Hepatocyte (in vitro differentiated cells): ENCODE results near the gene CRACDL.

Experiments used
- CTCF ChIP-seq: fragments of 200-600 bp; sonication (generic); IDR thresholded peaks from 2 replicates; pipeline ENCODE4 v1.5.1; 2016; ENCODE audit warnings: antibody characterized with exemption, mild to moderate bottlenecking; ENCODE audit not compliant: poor library complexity
- EZH2 ChIP-seq: fragments of 200-600 bp; sonication (generic); IDR thresholded peaks from 2 replicates; pipeline ENCODE4 v1.6.1; 2016; ENCODE audit warnings: antibody characterized with exemption, mild to moderate bottlenecking, borderline replicate concordance
- EZH2phosphoT487 ChIP-seq: fragments of 200-600 bp; sonication (generic); IDR thresholded peaks from one replicate; pipeline ENCODE4 v1.6.1; 2018; ENCODE audit warnings: antibody characterized with exemption, mild to moderate bottlenecking, low read depth, moderate library complexity; ENCODE audit not compliant: unreplicated experiment, severe bottlenecking

GRCh38 chr2:98911126-98911375 is 25.0 kb downstream of the CRACDL start:
- TF ChIP-seq CTCF (no peak), EZH2 (no peak), EZH2phosphoT487 (no peak)
